ENCODE data around the gene NFIA.

Gene NFIA

GRCh38 chr1:61348025-61348665, 265.8 kb downstream of the NFIA start:
- no peak for DNase-seq (ENCODE audit: extremely low read depth, low read depth)

GRCh38 chr1:61352845-61353435, 270.6 kb downstream of the NFIA start:
- TF ChIP-seq, protein P1, sequence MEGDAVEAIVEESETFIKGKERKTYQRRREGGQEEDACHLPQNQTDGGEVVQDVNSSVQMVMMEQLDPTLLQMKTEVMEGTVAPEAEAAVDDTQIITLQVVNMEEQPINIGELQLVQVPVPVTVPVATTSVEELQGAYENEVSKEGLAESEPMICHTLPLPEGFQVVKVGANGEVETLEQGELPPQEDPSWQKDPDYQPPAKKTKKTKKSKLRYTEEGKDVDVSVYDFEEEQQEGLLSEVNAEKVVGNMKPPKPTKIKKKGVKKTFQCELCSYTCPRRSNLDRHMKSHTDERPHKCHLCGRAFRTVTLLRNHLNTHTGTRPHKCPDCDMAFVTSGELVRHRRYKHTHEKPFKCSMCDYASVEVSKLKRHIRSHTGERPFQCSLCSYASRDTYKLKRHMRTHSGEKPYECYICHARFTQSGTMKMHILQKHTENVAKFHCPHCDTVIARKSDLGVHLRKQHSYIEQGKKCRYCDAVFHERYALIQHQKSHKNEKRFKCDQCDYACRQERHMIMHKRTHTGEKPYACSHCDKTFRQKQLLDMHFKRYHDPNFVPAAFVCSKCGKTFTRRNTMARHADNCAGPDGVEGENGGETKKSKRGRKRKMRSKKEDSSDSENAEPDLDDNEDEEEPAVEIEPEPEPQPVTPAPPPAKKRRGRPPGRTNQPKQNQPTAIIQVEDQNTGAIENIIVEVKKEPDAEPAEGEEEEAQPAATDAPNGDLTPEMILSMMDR (IDR thresholded peaks at IDR 0.05; ENCODE audit: low read depth, low read length) = no peak

More at GRCh38 chr1:61348025-61348665, 265.8 kb downstream of the NFIA start:
- TF ChIP-seq, protein P1 (IDR thresholded peaks at IDR 0.05; ENCODE audit: low read depth, low read length) = no peak

GRCh38 chr1:61353797-61354406, 271.5 kb downstream of the NFIA start:
- DNase-seq (ENCODE audit: extremely low read depth, low read depth) = no peak
- TF ChIP-seq, protein P1 (IDR thresholded peaks at IDR 0.05; ENCODE audit: low read depth, low read length) = no peak

More at GRCh38 chr1:61352845-61353435, 270.6 kb downstream of the NFIA start:
- no peak for DNase-seq (ENCODE audit: extremely low read depth, low read depth)

GRCh38 chr1:61356016-61356415, 273.7 kb downstream of the NFIA start:
- TF ChIP-seq, protein P1 (IDR thresholded peaks at IDR 0.05; ENCODE audit: low read depth, low read length) = no peak
- DNase-seq (ENCODE audit: extremely low read depth, low read depth) = no peak

- TF ChIP-seq, protein P1 (IDR thresholded peaks at IDR 0.05; ENCODE audit: low read depth, low read length) = no peak
These were observed 274.6 kb downstream of the NFIA start for GRCh38 chr1:61356995-61357394.

DNA sequence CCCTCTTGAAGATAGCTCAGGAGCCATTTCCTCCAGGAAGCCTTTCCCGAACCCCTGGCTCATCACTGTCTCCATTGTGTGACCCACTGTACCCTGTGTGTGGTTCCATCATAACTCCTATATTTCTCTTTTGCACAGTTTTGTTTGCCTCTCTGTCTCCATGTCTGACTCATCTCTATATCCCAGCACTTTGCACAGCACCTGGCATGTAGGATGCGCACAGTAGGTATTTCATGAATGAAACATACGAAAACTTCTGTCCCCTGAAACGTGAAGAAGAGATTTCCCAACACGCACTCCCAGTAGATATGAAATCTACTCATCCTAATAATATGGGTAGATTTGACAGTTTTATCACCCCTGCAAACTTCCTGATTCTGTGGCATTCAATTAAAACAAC, 275.2 kb downstream of the NFIA start:
- DNase-seq (ENCODE audit: extremely low read depth, low read depth) = no peak
- TF ChIP-seq, protein P1 (IDR thresholded peaks at IDR 0.05; ENCODE audit: low read depth, low read length) = no peak

More at GRCh38 chr1:61356995-61357394, 274.6 kb downstream of the NFIA start:
- no peak for DNase-seq (ENCODE audit: extremely low read depth, low read depth)

Measured in AG09319 (cell line).